Fibroblast of the aortic adventitia (primary cell): ENCODE measurements around the gene KRT13. TPM values are rescaled to one million over a fixed set of nuclear protein-coding genes. Genes with fewer than 3 reads are reported as not detected.

ENCODE experiments used
- DNase-seq: peaks from one replicate; pipeline ENCODE4 v3.0.0-alpha.2; 2010; ENCODE audit warnings: low read depth
- H3K4me3 ChIP-seq: 2 replicates; pipeline ENCODE4 v1.5.1; 2011; ENCODE audit warnings: low read depth, mild to moderate bottlenecking, control low read depth, low read length, moderate library complexity
- total RNA-seq: library from RNA; depleted of rRNA; stranded (reverse); fragments of >200 nt; gene quantifications from 2 replicates; pipeline ENCODE4 v1.2.3, GENCODE V29; 2012; ENCODE audit warnings: low replicate concordance
- TF ChIP-seq, protein P1 (sequence below): IDR thresholded peaks from 2 replicates; pipeline ENCODE4 v1.5.1; 2011; ENCODE audit warnings: mild to moderate bottlenecking, low read length, control low read depth, inconsistent platforms; ENCODE audit not compliant: insufficient read depth

Gene KRT13
- total RNA-seq, 1 donor: not detected

GRCh38 chr17:41504246-41504977 lies 1.0 kb downstream of the KRT13 start:
- TF ChIP-seq, protein P1, sequence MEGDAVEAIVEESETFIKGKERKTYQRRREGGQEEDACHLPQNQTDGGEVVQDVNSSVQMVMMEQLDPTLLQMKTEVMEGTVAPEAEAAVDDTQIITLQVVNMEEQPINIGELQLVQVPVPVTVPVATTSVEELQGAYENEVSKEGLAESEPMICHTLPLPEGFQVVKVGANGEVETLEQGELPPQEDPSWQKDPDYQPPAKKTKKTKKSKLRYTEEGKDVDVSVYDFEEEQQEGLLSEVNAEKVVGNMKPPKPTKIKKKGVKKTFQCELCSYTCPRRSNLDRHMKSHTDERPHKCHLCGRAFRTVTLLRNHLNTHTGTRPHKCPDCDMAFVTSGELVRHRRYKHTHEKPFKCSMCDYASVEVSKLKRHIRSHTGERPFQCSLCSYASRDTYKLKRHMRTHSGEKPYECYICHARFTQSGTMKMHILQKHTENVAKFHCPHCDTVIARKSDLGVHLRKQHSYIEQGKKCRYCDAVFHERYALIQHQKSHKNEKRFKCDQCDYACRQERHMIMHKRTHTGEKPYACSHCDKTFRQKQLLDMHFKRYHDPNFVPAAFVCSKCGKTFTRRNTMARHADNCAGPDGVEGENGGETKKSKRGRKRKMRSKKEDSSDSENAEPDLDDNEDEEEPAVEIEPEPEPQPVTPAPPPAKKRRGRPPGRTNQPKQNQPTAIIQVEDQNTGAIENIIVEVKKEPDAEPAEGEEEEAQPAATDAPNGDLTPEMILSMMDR: no peak
- H3K4me3 ChIP-seq: no peak overlapping the region
- DNase-seq: peak; percentile 25

- DNase-seq: no peak
- H3K4me3 ChIP-seq: no peak overlapping the region
- TF ChIP-seq, protein P1: no peak
Observed at GRCh38 chr17:41503202-41503601, 2.2 kb downstream of the KRT13 start.

GRCh38 chr17:41500131-41500911 lies 5.1 kb downstream of the KRT13 start:
- TF ChIP-seq, protein P1: no peak
- peak; percentile 40 for DNase-seq
- H3K4me3 ChIP-seq: no peak overlapping the region

DNA sequence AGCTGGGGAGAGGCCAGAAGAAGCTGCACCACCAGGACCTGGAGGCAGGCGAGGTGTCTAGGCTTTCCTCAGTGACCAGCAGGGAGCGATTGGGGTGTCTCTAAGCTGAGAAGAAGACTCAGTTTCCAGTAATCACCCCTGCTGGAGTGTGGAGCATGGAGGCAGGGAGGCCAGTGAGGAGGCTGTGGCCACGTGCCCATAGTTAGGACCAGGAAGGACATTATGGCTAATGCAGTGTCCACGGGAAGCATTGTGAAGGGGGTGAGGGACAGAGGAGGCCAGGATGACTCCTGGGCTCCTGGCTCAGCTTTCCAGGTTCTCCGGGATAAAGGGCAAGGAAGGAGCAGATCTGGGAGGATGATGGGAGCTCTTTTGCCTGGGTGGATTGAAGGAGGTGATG lies 5.7 kb downstream of the KRT13 start:
- no peak overlapping the region for H3K4me3 ChIP-seq
- TF ChIP-seq, protein P1: no peak
- DNase-seq: no peak

- TF ChIP-seq, protein P1: no peak
- H3K4me3 ChIP-seq: no peak overlapping the region
- no peak for DNase-seq
Observed at GRCh38 chr17:41498276-41498675, 7.1 kb downstream of the KRT13 start.

- peak; percentile 74 for DNase-seq
- TF ChIP-seq, protein P1: peak; percentile 82
Observed at GRCh38 chr17:41496803-41497484, 8.5 kb downstream of the KRT13 start.

More at GRCh38 chr17:41496803-41497484, 8.5 kb downstream of the KRT13 start:
- H3K4me3 ChIP-seq: no peak overlapping the region
